Smooth muscle cell (in vitro differentiated cells): Measurements from ENCODE around the gene HAP1. TPM values are rescaled to one million over a fixed set of nuclear protein-coding genes. Genes with fewer than 3 reads are reported as not detected.

ENCODE experiments used
- DNase-seq: peaks from one replicate; lab custom pipeline; 2025; ENCODE audit not compliant: unreplicated experiment; lab: John Stamatoyannopoulos, UW
- H2AFZ ChIP-seq: fragments of 200-600 bp; sonication (generic); 2 replicates; pipeline ENCODE4 v1.6.0; 2016; ENCODE audit warnings: antibody characterized with exemption, low read depth, mild to moderate bottlenecking
- H3F3A ChIP-seq: fragments of 200-600 bp; sonication (generic); 2 replicates; pipeline ENCODE4 v1.6.0; 2017; ENCODE audit warnings: antibody characterized with exemption, low read depth
- H3K27ac ChIP-seq: fragments of 200-600 bp; sonication (generic); 2 replicates; pipeline ENCODE4 v1.5.1; 2016; ENCODE audit warnings: low read depth, mild to moderate bottlenecking
- H3K27me3 ChIP-seq: fragments of 200-600 bp; sonication (generic); 2 replicates; pipeline ENCODE4 v1.6.1; 2016; ENCODE audit warnings: low read depth, mild to moderate bottlenecking
- H3K36me3 ChIP-seq: fragments of 200-600 bp; sonication (generic); 2 replicates; pipeline ENCODE4 v1.5.1; 2016; ENCODE audit warnings: low read depth
- H3K4me1 ChIP-seq: fragments of 200-600 bp; sonication (generic); 2 replicates; pipeline ENCODE4 v1.5.1; 2016; ENCODE audit warnings: low read depth
- H3K4me2 ChIP-seq: fragments of 200-600 bp; sonication (generic); 2 replicates; pipeline ENCODE4 v1.6.0; 2016; ENCODE audit warnings: mild to moderate bottlenecking
- H3K4me3 ChIP-seq: fragments of 200-600 bp; sonication (generic); 2 replicates; pipeline ENCODE4 v1.5.1; 2016; ENCODE audit warnings: mild to moderate bottlenecking
- H3K79me2 ChIP-seq: fragments of 200-600 bp; sonication (generic); 2 replicates; pipeline ENCODE4 v1.6.0; 2016; ENCODE audit warnings: low read depth, mild to moderate bottlenecking
- H3K9ac ChIP-seq: fragments of 200-600 bp; sonication (generic); 2 replicates; pipeline ENCODE4 v1.6.0; 2016; ENCODE audit warnings: low read depth
- H3K9me3 ChIP-seq: fragments of 200-600 bp; sonication (generic); replicated peaks from 2 replicates; pipeline ENCODE4 v1.5.1; 2016; ENCODE audit warnings: low read depth
- H4K20me1 ChIP-seq: fragments of 200-600 bp; sonication (generic); 2 replicates; pipeline ENCODE4 v1.6.0; 2016; ENCODE audit warnings: low read depth
- WGBS: methylation state at CpG from one replicate; pipeline ENCODE4 v1.1.7; 2016; ENCODE audit warnings: low lambda C conversion rate; 5-methylcytosine and 5-hydroxymethylcytosine counted together
- polyA plus RNA-seq: library from polyadenylated mRNA; unstranded; fragments of >200 nt; fragmentation: Nextera tagmentation; extraction: Ambion mirVana; gene quantifications from 2 replicates; pipeline ENCODE4 v1.2.1, GENCODE V29; 2016
- total RNA-seq: library from RNA; depleted of rRNA; stranded (reverse); fragments of >200 nt; gene quantifications from 2 replicates; pipeline ENCODE4 v1.2.3, GENCODE V29; 2014
- TF ChIP-seq, protein P1 (sequence below): fragments of 200-600 bp; sonication (generic); IDR thresholded peaks from 2 replicates; pipeline ENCODE4 v1.5.1; 2017; ENCODE audit warnings: borderline replicate concordance, mild to moderate bottlenecking, antibody characterized with exemption; ENCODE audit not compliant: insufficient read depth, poor library complexity, severe bottlenecking

The HAP1 gene
- total and polyA plus RNA-seq, 2 experiments from 2014 or later, result 0.36 to 0.73 TPM

DNA sequence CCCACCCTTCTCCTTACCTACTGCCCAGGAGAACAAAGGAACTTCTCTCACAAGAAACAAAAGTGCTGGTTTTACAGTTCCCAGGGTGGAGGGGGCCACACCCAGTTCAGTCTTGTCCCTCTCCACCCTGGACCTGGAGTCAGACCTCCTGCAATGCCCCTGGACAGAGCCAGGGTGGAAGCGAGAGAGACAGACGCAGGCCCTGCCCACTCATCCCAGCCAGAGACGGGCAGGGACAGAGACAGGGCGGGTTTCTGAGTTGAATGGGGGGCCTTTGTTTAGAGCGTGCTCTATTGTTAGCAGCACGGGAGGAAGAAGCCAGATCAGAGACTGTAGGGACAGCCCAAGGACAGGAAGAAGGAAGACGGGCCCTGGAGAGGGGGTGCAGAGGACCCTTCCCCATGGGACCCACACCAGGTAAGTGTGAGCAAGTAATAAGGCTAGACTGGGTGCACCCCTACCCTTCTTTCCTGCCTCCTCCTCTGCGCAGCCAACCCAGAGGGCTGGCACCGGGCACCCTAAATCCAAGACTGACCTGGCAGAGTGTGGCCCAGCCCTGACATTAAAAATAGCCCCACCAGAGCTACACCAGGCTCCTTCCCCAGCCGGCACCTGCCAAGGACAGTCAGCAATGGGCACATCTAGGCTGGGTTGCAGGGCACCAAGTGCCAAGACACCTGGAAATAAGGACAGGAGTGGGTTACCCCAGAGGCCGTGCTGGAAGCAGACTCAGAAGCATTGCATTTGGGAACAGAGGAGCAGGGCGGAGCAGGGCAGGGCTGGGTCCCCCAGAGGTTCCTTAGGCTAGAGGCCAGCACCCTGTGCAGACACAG is 41.2 kb upstream of the HAP1 start:
- Histone ChIP-seq H3K79me2 (peaks cover 64% of the 10 kb centered on the region), H3K36me3 (no peaks in the 10 kb centered on the region), H3K4me1 (peaks cover 29% of the 10 kb centered on the region), H3K9ac (no peak overlapping the region), H3K9me3 (no peaks in the 10 kb centered on the region), H4K20me1 (peaks cover 77% of the 10 kb centered on the region), H3K27me3 (no peaks in the 10 kb centered on the region), H3K4me3 (no peak overlapping the region), H3K4me2 (peak overlapping the region; percentile 28), H3F3A (peaks cover 18% of the 10 kb centered on the region), H3K27ac (peak overlapping the region; percentile 90), H2AFZ (no peak overlapping the region)
- DNase-seq, result no peak
- TF ChIP-seq, protein P1, sequence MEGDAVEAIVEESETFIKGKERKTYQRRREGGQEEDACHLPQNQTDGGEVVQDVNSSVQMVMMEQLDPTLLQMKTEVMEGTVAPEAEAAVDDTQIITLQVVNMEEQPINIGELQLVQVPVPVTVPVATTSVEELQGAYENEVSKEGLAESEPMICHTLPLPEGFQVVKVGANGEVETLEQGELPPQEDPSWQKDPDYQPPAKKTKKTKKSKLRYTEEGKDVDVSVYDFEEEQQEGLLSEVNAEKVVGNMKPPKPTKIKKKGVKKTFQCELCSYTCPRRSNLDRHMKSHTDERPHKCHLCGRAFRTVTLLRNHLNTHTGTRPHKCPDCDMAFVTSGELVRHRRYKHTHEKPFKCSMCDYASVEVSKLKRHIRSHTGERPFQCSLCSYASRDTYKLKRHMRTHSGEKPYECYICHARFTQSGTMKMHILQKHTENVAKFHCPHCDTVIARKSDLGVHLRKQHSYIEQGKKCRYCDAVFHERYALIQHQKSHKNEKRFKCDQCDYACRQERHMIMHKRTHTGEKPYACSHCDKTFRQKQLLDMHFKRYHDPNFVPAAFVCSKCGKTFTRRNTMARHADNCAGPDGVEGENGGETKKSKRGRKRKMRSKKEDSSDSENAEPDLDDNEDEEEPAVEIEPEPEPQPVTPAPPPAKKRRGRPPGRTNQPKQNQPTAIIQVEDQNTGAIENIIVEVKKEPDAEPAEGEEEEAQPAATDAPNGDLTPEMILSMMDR, result no peak
- 65% methylated on average over 12 of the region's 12 CpGs for WGBS

GRCh38 chr17:41773731-41774193 is 39.3 kb upstream of the HAP1 start:
- Histone ChIP-seq H3K9me3 (no peaks in the 10 kb centered on the region), H2AFZ (no peak overlapping the region), H3K4me2 (peak overlapping the region; percentile 28), H3K27me3 (no peaks in the 10 kb centered on the region), H3K79me2 (peaks cover 53% of the 10 kb centered on the region), H4K20me1 (peaks cover 77% of the 10 kb centered on the region), H3K36me3 (no peaks in the 10 kb centered on the region), H3K27ac (peak overlapping the region; percentile 90), H3K9ac (peak overlapping the region; percentile 51), H3K4me3 (no peak overlapping the region), H3F3A (peaks cover 18% of the 10 kb centered on the region), H3K4me1 (peaks cover 29% of the 10 kb centered on the region)
- DNase-seq, result no peak
- TF ChIP-seq, protein P1, result no peak
- WGBS, result 40% methylated on average over 8 of the region's 8 CpGs

DNA sequence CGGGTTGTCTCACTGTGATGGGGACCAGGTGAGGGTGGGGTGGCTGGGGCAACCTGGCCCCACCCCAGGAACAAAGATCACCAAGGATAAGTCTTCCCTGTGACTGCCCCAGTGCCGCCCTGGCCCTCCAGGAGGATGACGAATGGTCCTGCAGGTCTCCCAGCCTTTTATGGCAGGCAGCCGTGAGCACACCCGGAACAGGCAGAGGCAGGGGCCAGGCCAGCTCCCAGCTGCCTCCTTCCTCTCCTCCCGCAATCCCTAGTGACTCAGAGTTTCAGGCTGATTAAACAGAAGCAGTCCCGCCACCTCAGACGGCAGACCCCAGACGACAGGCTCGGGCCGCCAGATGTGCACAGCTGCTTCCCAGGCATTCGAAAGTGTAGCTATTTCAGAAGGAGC is 38.7 kb upstream of the HAP1 start:
- H3F3A ChIP-seq, result peaks cover 16% of the 10 kb centered on the region
- H3K4me1 ChIP-seq, result peaks cover 28% of the 10 kb centered on the region
- peaks cover 53% of the 10 kb centered on the region for H3K79me2 ChIP-seq
- no peak overlapping the region for H2AFZ ChIP-seq
- H3K9ac ChIP-seq, result peak overlapping the region; percentile 51
- TF ChIP-seq, protein P1, result no peak
- WGBS, result 6% methylated on average over 12 of the region's 12 CpGs
- no peaks in the 10 kb centered on the region for H3K9me3 ChIP-seq
- no peaks in the 10 kb centered on the region for H3K27me3 ChIP-seq
- H3K27ac ChIP-seq, result peak overlapping the region; percentile 90
- H4K20me1 ChIP-seq, result peaks cover 79% of the 10 kb centered on the region
- peak; percentile 43 for DNase-seq
- peak overlapping the region; percentile 28 for H3K4me2 ChIP-seq
- no peak overlapping the region for H3K4me3 ChIP-seq
- no peaks in the 10 kb centered on the region for H3K36me3 ChIP-seq
